Mononuclear cell (primary cell): Measurements from ENCODE around the gene MDM1. TPM values are rescaled to one million over a fixed set of nuclear protein-coding genes. Genes with fewer than 3 reads are reported as not detected.

ENCODE experiments used
- H3K27me3 ChIP-seq: 2 replicates; pipeline ENCODE4 v1.6.0; 2011; ENCODE audit warnings: low read length, control low read depth; ENCODE audit not compliant: insufficient read depth
- H3K4me1 ChIP-seq: 2 replicates; pipeline ENCODE4 v1.5.1; 2011; ENCODE audit warnings: mild to moderate bottlenecking, low read length, control low read depth; ENCODE audit not compliant: insufficient read depth
- H3K4me3 ChIP-seq: 2 replicates; pipeline ENCODE4 v1.5.1; 2011; ENCODE audit warnings: mild to moderate bottlenecking, low read length, moderate library complexity
- H3K9me3 ChIP-seq: 2 replicates; pipeline ENCODE4 v1.5.1; 2011; ENCODE audit warnings: low read depth, mild to moderate bottlenecking, control low read depth, low read length
- total RNA-seq: library from RNA; depleted of rRNA; stranded (reverse); fragments of >200 nt; gene quantifications from one replicate; pipeline ENCODE4 v1.2.3, GENCODE V29; 2012

MDM1 gene
- total RNA-seq, 1 donor, result 17.2 TPM

DNA sequence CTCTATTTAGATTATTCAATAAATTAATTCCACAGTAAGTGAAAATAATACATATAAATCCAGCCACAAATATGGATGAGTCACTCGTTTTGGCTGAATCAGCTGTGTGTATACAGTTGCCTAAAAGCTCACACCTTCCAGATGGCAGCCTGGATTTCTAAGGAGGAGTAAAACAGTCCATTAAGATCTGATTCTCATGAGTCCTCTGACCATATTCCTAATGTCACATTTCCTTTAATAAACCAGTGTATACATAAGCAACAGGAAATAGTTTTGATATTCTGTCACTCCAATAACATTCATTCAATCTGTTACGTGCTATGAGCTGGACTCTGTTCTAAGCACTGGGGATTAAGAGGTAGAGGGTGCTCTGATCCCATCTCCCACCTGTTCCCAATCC, 21.8 kb downstream of the MDM1 start:
- H3K4me3 ChIP-seq, result no peak overlapping the region
- no peaks in the 10 kb centered on the region for H3K9me3 ChIP-seq
- no peaks in the 10 kb centered on the region for H3K27me3 ChIP-seq
- no peaks in the 10 kb centered on the region for H3K4me1 ChIP-seq

DNA sequence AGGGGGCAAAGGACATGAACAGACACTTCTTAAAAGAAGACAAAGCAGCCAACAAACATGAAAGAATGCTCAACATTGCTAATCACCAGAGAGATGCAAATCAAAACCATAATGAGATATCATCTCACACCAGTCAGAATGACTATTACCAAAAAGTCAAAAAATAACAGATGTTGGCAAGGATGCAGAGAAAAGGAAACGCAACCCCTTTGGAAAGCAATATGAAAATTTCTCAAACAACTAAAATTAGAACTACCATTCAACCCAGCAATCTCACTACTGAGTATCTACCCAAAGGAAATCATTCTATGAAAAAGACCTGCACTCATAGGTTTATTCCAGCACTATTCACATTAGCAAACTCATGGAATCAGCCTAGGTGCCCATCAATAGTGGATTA, 25.6 kb downstream of the MDM1 start:
- no peaks in the 10 kb centered on the region for H3K4me1 ChIP-seq
- H3K9me3 ChIP-seq, result no peaks in the 10 kb centered on the region
- H3K27me3 ChIP-seq, result no peaks in the 10 kb centered on the region
- H3K4me3 ChIP-seq, result no peak overlapping the region

DNA sequence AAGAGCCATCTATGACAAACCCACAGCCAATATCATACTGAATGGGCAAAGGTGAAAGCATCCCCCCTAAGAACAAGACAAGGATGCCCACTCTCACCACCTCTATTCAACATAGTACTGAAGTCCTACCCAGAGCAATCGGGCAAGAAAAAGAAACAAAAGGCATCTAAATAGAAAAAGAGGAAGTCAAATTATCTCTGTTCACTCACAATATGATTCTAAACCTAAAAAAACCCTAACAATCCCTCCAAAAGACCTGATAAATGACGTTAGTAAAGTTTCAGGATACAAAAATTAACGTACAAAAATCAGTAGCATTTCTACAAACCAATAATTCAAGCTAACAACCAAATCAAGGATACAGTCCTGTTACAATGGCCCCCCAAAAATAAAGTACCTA, 26.9 kb downstream of the MDM1 start:
- Histone ChIP-seq H3K9me3 (no peaks in the 10 kb centered on the region), H3K4me3 (no peak overlapping the region)

DNA sequence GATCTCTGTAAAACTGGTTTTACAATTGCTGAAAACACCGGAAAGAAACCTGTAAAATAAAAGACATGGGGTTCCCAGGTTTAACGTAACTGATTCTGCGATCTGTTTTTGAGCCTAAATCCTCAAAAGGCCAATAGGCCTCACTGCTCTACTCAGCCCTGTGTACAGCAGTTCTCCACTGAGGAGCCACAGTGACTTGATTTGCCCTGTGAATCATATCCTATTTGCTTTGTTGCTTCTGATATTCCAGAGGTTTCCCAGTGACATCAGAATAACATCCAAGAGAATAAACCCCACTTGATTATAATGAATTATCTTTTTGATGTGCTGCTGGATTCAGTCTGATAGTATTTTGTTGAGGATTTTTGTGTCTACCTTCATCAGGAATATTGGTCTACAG, 27.5 kb downstream of the MDM1 start:
- Histone ChIP-seq H3K27me3 (no peaks in the 10 kb centered on the region), H3K4me1 (no peaks in the 10 kb centered on the region), H3K4me3 (no peak overlapping the region), H3K9me3 (no peaks in the 10 kb centered on the region)

More for the DNA sequence above, 26.9 kb downstream of the MDM1 start:
- Histone ChIP-seq H3K4me1 (no peaks in the 10 kb centered on the region), H3K27me3 (no peaks in the 10 kb centered on the region)

DNA sequence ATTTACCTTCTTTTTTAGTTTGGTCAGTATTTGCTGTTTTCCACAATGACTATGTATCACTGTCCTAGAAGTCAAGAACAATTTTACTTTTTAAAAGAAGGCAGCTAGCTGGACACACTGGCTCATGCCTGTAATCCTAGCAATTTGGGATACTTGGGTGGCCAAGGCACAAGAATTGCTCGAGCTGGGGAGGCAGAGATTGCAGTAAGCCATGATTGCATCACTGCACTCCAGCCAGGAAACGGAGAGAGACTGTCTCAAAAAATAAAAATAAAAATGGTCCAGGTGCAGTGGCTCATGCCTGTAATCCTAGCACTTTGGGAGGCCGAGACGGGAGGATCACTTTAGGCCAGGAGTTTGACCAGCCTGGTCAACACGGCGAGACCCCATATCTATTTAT, 28.3 kb downstream of the MDM1 start:
- no peaks in the 10 kb centered on the region for H3K27me3 ChIP-seq
- H3K9me3 ChIP-seq, result no peaks in the 10 kb centered on the region
- H3K4me3 ChIP-seq, result no peak overlapping the region
- no peaks in the 10 kb centered on the region for H3K4me1 ChIP-seq

DNA sequence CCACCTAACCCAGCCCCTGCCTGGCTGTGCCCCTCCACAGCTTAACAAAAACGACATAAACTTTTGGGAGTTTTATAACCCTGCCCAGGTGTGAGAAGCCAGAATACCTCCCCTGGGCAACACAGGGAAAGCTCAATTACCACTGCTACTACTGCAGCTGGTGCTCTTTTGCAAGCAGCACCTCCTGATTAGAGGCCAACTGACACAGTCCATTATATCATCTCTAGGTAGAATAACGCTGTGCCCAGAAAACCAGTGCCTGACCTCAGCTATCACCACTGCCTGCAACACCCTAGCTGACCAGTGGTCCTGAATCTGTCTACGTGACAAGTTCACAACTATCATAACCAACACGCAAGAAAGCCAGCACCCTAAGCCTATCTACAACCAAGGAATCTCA, 34.2 kb downstream of the MDM1 start:
- H3K27me3 ChIP-seq, result no peaks in the 10 kb centered on the region
- no peaks in the 10 kb centered on the region for H3K4me1 ChIP-seq
- no peak overlapping the region for H3K4me3 ChIP-seq
- no peaks in the 10 kb centered on the region for H3K9me3 ChIP-seq

DNA sequence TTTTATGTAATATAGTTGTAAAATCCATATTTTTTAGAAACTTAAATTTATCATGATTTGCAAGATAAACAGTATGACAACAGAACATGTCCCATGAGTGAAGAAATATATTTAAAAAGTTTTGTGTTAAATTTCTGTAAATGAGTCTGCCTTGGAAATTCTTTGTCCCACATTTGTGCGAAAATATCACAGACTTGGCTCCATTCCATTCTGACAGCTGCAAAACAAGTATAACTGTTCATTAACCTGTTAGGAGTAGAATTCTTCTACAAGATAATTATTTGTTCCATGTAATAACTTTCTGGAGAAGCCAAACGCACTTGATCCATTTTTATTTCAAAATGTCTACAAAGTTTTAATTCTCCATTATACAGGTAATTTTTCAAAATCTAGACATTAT, 37.9 kb downstream of the MDM1 start:
- Histone ChIP-seq H3K27me3 (no peaks in the 10 kb centered on the region), H3K4me3 (no peak overlapping the region), H3K9me3 (no peaks in the 10 kb centered on the region), H3K4me1 (no peaks in the 10 kb centered on the region)

DNA sequence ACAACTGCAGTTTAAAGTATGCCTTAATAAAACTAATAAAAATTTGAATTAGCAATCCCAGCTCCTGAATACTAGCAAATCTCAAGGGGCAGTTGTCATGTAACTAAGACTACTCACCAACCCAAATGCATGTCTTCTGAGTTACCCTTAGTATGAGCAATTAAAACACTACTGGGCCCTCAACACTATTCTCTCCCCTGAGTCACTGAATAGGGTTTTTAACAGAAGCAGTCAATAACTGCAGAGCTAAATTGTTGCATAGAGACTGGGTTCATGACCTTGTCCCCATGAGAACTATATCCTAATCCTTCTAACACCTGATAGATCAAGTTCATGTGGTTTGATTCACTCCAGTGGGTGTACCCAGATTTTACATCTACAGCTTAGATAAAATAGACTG, 38.8 kb downstream of the MDM1 start:
- H3K4me3 ChIP-seq, result no peak overlapping the region

DNA sequence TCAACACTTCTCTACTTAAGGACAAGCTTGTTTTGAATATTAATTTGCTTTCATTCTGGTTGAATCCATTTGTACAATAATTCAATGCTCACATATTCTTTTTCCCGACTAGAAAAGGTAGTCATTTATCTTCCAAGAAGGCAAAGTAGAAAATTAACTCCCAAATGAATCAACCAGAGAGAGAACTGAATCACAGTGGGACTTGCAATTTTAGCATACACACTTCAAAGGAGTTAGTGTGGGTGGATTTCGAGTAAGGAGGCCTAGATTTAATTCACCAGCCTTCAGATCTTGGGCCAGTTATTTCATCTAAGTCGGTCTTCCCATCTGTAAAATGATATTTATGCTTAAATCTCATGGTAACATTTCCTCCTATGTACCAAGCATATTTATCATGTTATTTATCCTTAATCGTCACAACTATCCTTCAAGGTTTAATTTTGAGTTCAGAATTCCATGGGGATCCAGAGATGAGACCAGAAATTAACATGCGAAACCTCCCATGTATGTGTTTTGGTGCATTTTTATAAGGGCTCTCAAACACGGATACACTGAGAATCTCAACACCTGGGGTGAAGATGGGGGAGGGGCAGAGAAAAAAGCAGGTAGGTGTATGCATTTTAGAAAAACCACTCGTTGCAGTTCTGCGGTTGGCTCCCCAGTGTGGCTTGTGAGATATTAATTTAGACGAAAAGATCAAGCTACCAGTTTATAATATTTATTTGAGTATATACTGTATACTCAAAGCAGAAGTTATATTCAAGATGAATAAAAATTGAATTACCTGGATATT, 39.8 kb downstream of the MDM1 start:
- H3K27me3 ChIP-seq, result no peaks in the 10 kb centered on the region
- no peaks in the 10 kb centered on the region for H3K9me3 ChIP-seq
- no peaks in the 10 kb centered on the region for H3K4me1 ChIP-seq
- H3K4me3 ChIP-seq, result no peak overlapping the region

More for the DNA sequence above, 38.8 kb downstream of the MDM1 start:
- H3K9me3 ChIP-seq, result no peaks in the 10 kb centered on the region
- H3K4me1 ChIP-seq, result no peaks in the 10 kb centered on the region
- no peaks in the 10 kb centered on the region for H3K27me3 ChIP-seq

DNA sequence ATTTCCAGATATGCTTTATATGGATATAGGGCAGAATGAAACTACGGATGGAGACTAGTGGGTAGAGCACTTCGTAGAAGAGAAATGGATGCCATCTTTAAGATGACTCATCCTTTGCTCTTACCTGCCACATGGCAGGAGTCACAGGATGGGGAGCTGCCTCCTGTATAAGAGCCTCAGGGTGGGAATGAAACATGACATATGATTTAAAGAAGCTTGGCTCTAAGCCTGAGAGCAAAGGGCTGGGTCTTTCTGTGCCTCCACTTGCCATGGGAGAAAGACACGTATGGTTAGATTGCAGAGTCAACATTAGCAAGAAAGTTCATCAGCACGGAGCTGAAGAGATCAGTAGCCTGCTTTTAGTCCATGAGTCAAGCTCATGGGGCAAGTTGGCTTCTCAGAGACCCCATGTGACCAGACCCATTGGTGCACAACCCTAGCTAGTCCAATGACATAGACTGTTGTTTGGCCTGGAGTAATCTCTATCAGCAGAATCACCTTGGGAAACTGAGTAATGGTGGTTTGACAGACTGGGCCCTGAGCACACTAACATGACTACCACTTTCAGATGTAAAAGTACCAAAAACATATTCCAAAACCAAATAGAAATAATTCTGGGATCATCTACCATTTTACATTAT, 40.6 kb downstream of the MDM1 start:
- Histone ChIP-seq H3K4me3 (no peak overlapping the region), H3K4me1 (no peaks in the 10 kb centered on the region), H3K27me3 (no peaks in the 10 kb centered on the region), H3K9me3 (no peaks in the 10 kb centered on the region)

DNA sequence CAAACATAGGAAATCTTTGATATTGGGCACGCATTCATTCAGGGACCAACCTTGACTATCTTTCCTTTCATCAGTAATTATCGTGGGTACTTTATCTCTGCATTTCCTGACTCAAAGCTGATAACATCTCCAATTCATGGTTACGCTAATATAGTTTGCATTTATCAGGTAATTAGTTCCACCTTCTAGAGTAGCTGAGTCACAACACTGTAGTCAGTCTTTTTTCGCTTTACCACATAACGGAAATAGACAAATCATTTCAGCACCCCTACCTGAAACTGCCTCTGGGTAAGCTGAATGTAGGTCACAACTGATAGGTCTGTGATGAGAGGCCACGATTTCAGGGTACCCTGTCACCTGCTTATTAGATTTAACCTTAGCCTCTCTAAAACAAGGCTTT, 42.0 kb downstream of the MDM1 start:
- H3K4me1 ChIP-seq, result no peaks in the 10 kb centered on the region
- no peak overlapping the region for H3K4me3 ChIP-seq
- no peaks in the 10 kb centered on the region for H3K27me3 ChIP-seq
- no peaks in the 10 kb centered on the region for H3K9me3 ChIP-seq

DNA sequence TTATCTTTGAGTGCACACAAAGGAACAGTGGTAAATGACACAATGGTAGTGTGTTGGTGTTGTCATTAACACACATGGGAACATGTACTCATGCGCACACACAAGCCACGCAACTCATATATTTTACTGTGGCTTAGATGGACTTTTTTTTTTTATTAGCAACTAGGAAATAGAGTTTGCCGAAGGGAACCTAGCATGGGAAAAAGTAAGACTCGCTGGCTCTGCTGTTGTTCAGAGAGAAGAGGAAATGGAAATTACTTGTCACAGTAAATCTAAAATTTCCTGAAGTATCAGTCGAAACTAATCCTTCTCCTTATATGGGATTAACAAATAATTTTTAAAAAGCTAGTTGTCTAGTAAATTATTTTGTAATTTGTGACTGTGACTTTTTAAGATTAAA, 45.1 kb downstream of the MDM1 start:
- no peak overlapping the region for H3K4me3 ChIP-seq
- H3K27me3 ChIP-seq, result no peaks in the 10 kb centered on the region

DNA sequence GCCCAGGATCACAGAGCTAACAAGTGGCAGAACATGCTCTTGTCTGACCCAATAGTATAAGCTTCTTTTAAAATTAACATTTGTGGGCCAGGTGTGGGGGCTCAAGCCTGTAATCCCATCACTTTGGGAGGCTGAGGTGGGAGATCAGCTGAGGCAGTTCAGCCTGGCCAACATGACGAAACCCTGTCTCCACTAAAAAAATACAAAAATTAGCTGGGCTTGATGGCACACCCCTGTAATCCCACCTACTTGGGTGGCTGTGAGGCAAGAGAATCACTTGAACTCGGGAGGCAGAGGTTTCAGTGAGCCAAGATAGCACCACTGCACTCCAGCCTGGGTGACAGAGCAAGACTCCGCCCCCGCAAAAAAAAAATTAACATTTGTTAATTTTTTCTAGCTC, 45.8 kb downstream of the MDM1 start:
- Histone ChIP-seq H3K4me3 (no peak overlapping the region), H3K9me3 (no peaks in the 10 kb centered on the region), H3K27me3 (no peaks in the 10 kb centered on the region), H3K4me1 (no peaks in the 10 kb centered on the region)

More for the DNA sequence above, 45.1 kb downstream of the MDM1 start:
- no peaks in the 10 kb centered on the region for H3K4me1 ChIP-seq
- no peaks in the 10 kb centered on the region for H3K9me3 ChIP-seq

DNA sequence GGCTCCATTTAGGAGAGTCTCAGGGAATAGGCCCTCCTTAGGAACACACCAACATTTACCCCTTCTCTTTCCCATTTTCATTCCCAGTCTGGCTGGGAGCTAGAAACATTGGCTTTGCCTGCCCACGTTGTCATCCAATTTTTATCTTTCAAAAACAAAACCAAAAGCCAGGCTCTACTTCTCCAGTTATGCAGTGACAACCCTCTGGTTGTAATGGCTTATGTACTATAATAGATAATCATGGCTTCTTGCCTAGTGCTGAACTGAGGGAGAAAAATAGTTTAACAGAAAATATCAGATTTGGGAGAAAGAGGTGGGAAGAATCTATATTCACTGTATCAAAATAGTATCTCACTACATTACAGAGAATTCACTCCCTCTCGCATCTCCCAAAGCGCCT, 46.6 kb downstream of the MDM1 start:
- Histone ChIP-seq H3K27me3 (no peaks in the 10 kb centered on the region), H3K9me3 (no peaks in the 10 kb centered on the region), H3K4me1 (no peaks in the 10 kb centered on the region), H3K4me3 (no peak overlapping the region)

DNA sequence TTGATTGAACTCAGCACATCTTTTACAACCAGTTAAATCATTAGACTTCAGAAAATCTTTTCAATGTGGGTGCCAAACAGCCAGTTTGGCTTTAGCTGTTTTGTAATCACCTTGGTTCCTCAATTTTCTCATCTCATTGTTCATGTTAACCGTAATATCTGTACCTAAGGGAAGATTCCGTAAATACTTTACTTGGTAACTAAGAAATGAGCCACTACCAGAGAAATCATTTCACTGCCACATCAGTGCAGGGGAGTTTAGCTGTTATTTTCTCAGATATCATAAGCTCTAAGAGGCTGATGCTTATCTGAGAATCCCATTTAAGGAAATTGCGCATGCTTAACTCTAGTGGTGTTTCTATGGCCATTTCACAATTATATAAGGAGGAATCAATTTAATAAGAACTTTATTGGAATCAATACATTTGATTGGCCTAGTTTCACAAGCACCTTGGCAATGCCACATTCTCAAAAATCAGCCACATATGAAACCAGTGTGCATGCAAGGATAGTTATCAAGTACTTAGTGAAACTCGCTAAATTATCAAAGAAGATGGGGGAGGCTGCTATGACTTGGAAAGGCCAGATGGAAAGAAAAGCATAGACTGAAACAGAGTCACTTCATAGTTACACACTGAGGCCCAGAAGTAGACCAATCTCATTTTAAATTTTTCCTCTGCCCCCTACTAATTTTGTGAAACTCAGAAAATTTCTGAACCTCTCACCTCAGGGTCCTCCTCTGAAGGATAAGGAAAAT, 50.7 kb downstream of the MDM1 start:
- H3K4me1 ChIP-seq, result no peaks in the 10 kb centered on the region
- H3K9me3 ChIP-seq, result no peaks in the 10 kb centered on the region
- no peaks in the 10 kb centered on the region for H3K27me3 ChIP-seq
- no peak overlapping the region for H3K4me3 ChIP-seq
